Hepatocyte (in vitro differentiated cells): ENCODE measurements around the gene FOSL1.

Experiments
- EZH2 ChIP-seq: fragments of 200-600 bp; sonication (generic); IDR thresholded peaks from 2 replicates; pipeline ENCODE4 v1.6.1; 2016; ENCODE audit warnings: antibody characterized with exemption, mild to moderate bottlenecking, borderline replicate concordance
- TF ChIP-seq, protein P1 (sequence below): fragments of 200-600 bp; sonication (generic); IDR thresholded peaks from 2 replicates; pipeline ENCODE4 v1.5.1; 2016; ENCODE audit warnings: antibody characterized with exemption, mild to moderate bottlenecking; ENCODE audit not compliant: poor library complexity

DNA sequence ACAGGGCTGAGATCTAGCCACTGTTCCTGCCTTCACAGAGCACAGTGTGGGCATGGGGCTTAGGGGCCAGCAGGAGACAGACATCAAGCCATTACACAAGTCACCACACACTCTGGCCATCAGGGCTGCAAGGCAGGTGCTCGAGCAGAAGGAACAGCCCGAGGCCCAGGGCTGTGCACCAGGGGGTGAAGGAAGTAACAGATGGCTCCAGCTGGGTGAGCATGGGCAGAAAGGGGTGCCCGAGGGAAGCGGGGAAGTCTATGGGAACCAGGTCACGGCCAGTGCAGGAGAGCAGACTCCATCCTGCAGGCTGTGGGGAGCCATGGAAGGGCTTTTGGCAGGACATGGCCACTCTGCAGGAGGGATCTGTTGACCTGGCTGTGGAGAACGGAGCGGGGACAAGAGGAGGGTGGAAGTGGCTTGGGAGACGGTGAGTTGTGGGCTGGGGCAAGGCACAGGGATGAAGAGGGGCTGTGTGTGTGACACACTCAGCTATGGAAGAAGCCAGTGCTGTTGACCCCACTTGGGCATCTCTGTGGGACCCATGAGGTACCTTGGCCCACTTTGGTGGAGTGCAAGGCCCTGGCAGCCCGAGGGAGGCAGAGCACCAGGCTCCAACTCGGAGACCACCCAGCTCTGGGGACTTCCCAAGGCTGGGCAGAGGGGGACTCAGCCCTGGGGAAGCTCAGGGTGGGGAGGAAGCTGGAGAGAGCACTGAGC, 15.1 kb upstream of the FOSL1 start:
- no peak for TF ChIP-seq EZH2
- TF ChIP-seq, protein P1, sequence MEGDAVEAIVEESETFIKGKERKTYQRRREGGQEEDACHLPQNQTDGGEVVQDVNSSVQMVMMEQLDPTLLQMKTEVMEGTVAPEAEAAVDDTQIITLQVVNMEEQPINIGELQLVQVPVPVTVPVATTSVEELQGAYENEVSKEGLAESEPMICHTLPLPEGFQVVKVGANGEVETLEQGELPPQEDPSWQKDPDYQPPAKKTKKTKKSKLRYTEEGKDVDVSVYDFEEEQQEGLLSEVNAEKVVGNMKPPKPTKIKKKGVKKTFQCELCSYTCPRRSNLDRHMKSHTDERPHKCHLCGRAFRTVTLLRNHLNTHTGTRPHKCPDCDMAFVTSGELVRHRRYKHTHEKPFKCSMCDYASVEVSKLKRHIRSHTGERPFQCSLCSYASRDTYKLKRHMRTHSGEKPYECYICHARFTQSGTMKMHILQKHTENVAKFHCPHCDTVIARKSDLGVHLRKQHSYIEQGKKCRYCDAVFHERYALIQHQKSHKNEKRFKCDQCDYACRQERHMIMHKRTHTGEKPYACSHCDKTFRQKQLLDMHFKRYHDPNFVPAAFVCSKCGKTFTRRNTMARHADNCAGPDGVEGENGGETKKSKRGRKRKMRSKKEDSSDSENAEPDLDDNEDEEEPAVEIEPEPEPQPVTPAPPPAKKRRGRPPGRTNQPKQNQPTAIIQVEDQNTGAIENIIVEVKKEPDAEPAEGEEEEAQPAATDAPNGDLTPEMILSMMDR, result no peak
